NCI-H524 treated with DMSO at 0.1 percent for 48 hours (cell line): Measurements from ENCODE around the gene CACTIN.

Experiments used
- DNase-seq: peaks from one replicate; lab custom pipeline; 2025; lab: John Stamatoyannopoulos, UW

CACTIN gene

GRCh38 chr19:3563709-3564524 is 62.7 kb downstream of the CACTIN start:
- DNase-seq: no peak
